GM12878 (cell line): ENCODE measurements around the gene INSRR. TPM values are rescaled to one million over a fixed set of nuclear protein-coding genes. Genes with fewer than 3 reads are reported as not detected.

ENCODE experiments used
- BCL11A ChIP-seq: IDR thresholded peaks from 2 replicates; pipeline ENCODE4 v1.6.1; 2011; ENCODE audit warnings: low read depth, low read length
- BMI1 ChIP-seq: fragments of 450-650 bp; IDR thresholded peaks from 2 replicates; pipeline ENCODE4 v1.6.1; 2016; ENCODE audit warnings: mild to moderate bottlenecking, moderate library complexity, borderline replicate concordance
- CEBPZ ChIP-seq: fragments of 150-350 bp; IDR thresholded peaks from 2 replicates; pipeline ENCODE4 v1.6.1; 2016; ENCODE audit warnings: low read depth, low read length
- EED ChIP-seq: sonication (generic); IDR thresholded peaks from 2 replicates; pipeline ENCODE4 v1.6.1; 2016; ENCODE audit warnings: antibody characterized with exemption, low read depth
- HDAC6 ChIP-seq: fragments of 200-600 bp; sonication (generic); IDR thresholded peaks from one replicate; pipeline ENCODE4 v1.8.0; 2017; ENCODE audit warnings: antibody characterized with exemption; ENCODE audit not compliant: unreplicated experiment
- IKZF2 ChIP-seq, 2 experiments: fragments of 450-650 bp; IDR thresholded peaks; 2 replicates each; pipeline ENCODE4 v1.6.1; 2017; ENCODE audit warnings: mild to moderate bottlenecking in 2 of 2, moderate library complexity in 2 of 2
- LARP7 ChIP-seq: fragments of 450-650 bp; IDR thresholded peaks from 2 replicates; pipeline ENCODE4 v1.6.1; 2017; ENCODE audit warnings: mild to moderate bottlenecking
- MTA3 ChIP-seq: IDR thresholded peaks from 2 replicates; pipeline ENCODE4 v1.6.1; 2012; ENCODE audit warnings: low read length, inconsistent platforms, borderline replicate concordance
- MYC ChIP-seq: IDR thresholded peaks from 2 replicates; pipeline ENCODE4 v1.6.1; 2011; ENCODE audit warnings: mild to moderate bottlenecking, low read length, moderate library complexity, inconsistent platforms; ENCODE audit not compliant: insufficient read depth, insufficient replicate concordance, insufficient read length, severe bottlenecking
- NBN ChIP-seq: fragments of 450-650 bp; IDR thresholded peaks from 2 replicates; pipeline ENCODE4 v1.6.1; 2016
- NFXL1 ChIP-seq: fragments of 450-650 bp; IDR thresholded peaks from 2 replicates; pipeline ENCODE4 v1.6.1; 2017; ENCODE audit warnings: antibody characterized with exemption, mild to moderate bottlenecking, borderline replicate concordance
- PAX8 ChIP-seq: fragments of 450-650 bp; IDR thresholded peaks from 2 replicates; pipeline ENCODE4 v1.6.1; 2017; ENCODE audit warnings: mild to moderate bottlenecking, moderate library complexity
- PKNOX1 ChIP-seq: fragments of 450-650 bp; IDR thresholded peaks from 2 replicates; pipeline ENCODE4 v1.6.1; 2016; ENCODE audit warnings: mild to moderate bottlenecking
- PRDM15 ChIP-seq: fragments of 450-650 bp; formaldehyde crosslinking; IDR thresholded peaks from 2 replicates; pipeline ENCODE4 v1.4.0; 2020; ENCODE audit warnings: mild to moderate bottlenecking, moderate library complexity
- RUNX3 ChIP-seq: IDR thresholded peaks from 2 replicates; pipeline ENCODE4 v1.6.1; 2012; ENCODE audit warnings: low read length, inconsistent platforms
- SMC3 ChIP-seq: IDR thresholded peaks from 2 replicates; pipeline ENCODE4 v1.6.1; 2011; ENCODE audit warnings: low read length, improper control_type of control experiment, borderline replicate concordance
- SUPT20H ChIP-seq: IDR thresholded peaks from 2 replicates; pipeline ENCODE4 v1.6.1; 2011; ENCODE audit warnings: low read depth, mild to moderate bottlenecking, low read length, moderate library complexity, borderline replicate concordance; ENCODE audit not compliant: control insufficient read depth
- TAF1 ChIP-seq: IDR thresholded peaks from 2 replicates; pipeline ENCODE4 v1.6.1; 2011; ENCODE audit warnings: mild to moderate bottlenecking, low read depth, low read length, borderline replicate concordance
- TARDBP ChIP-seq: IDR thresholded peaks from 2 replicates; pipeline ENCODE4 v1.6.1; 2016; ENCODE audit warnings: borderline replicate concordance
- TBL1XR1 ChIP-seq: IDR thresholded peaks from 2 replicates; pipeline ENCODE4 v1.6.1; 2012; ENCODE audit warnings: low read depth, low read length, improper control_type of control experiment
- USF2 ChIP-seq: IDR thresholded peaks from 2 replicates; pipeline ENCODE4 v1.6.1; 2011; ENCODE audit warnings: low read depth, low read length, improper control_type of control experiment, borderline replicate concordance
- WRNIP1 ChIP-seq: IDR thresholded peaks from 2 replicates; pipeline ENCODE4 v1.6.1; 2011; ENCODE audit warnings: low read depth, low read length, improper control_type of control experiment, borderline replicate concordance
- YBX1 ChIP-seq: fragments of 450-650 bp; IDR thresholded peaks from 2 replicates; pipeline ENCODE4 v1.6.1; 2016; ENCODE audit warnings: antibody characterized with exemption
- ZSCAN29 ChIP-seq: fragments of 450-650 bp; IDR thresholded peaks from 2 replicates; pipeline ENCODE4 v1.6.1; 2017; ENCODE audit warnings: mild to moderate bottlenecking, moderate library complexity
- polyA plus RNA-seq, 11 experiments: library from polyadenylated mRNA; depleted of rRNA in 4 of 11; unstranded in 6 of 11; stranded (reverse) in 5 of 11; fragments of >200 nt; fragmentation: Nextera tagmentation in 4 of 11; fragmentation: Illumina TruSeq in 1 of 11; extraction: Ambion mirVana in 4 of 11; extraction: Trizol in 1 of 11; gene quantifications; 1 replicate in 1 of 11; 2 replicates in 10 of 11; pipeline versions ENCODE4 v1.2.1 to v1.2.3, GENCODE V29; 2011 to 2016; ENCODE audit warnings: inconsistent platforms in 2 of 11, missing spikeins in 2 of 11, low read depth in 1 of 11
- total RNA-seq, 4 experiments: library from RNA; depleted of rRNA in 3 of 4; stranded (reverse); fragments of >200 nt in 3 of 4; fragmentation: Illumina TruSeq in 1 of 4; extraction: Trizol in 1 of 4; gene quantifications; 2 replicates each; pipeline versions ENCODE4 v1.2.1 to v1.2.3, GENCODE V29; 2013 to 2021

Gene INSRR
- total and polyA plus RNA-seq, 10 of the 15 experiments (the other 5 are each of a cell fraction or from before 2014, with no cell fraction given): 0.01 TPM; not detected in 9

GRCh38 chr1:156836041-156836654 is 22.8 kb downstream of the INSRR start (continued):
- no peak for TF ChIP-seq SMC3
- TF ChIP-seq IKZF2 (IDR thresholded peaks at IDR 0.05): peak; percentile 94 to 95
- peak; percentile 61 for TF ChIP-seq BCL11A
- no peak for TF ChIP-seq HDAC6
- TF ChIP-seq SUPT20H: no peak
- no peak for TF ChIP-seq TBL1XR1
- TF ChIP-seq PRDM15 (CRISPR knock-in tag): no peak
- no peak for TF ChIP-seq MYC
- TF ChIP-seq LARP7: no peak
- no peak for TF ChIP-seq NFXL1
- peak; percentile 75; the same call in 1 of the 2 replicates for TF ChIP-seq NBN
- TF ChIP-seq MTA3: no peak
- TF ChIP-seq TARDBP: peak; percentile 67; the same call in 1 of the 2 replicates
- no peak for TF ChIP-seq YBX1
- no peak for TF ChIP-seq PAX8
- no peak for TF ChIP-seq USF2
- TF ChIP-seq BMI1: no peak
- TF ChIP-seq WRNIP1: no peak
- TF ChIP-seq CEBPZ: no peak
- no peak for TF ChIP-seq TAF1
- peak; percentile 89 for TF ChIP-seq PKNOX1
- TF ChIP-seq ZSCAN29: no peak
- TF ChIP-seq RUNX3: peak; percentile 87
- peak; percentile 98 for TF ChIP-seq EED
